Stimulated activated CD4-positive, alpha-beta T cell treated with anti-CD3 and anti-CD28 coated beads, Interleukin-4, amount 100 ng/mL, for 1 hour (primary cell): Measurements from ENCODE around the gene FOSL1.
"Not testable (repeated sequence)": the region's sequence is repeated elsewhere in the genome, so short reads cannot be mapped to it uniquely, and the experiment has no call there.

Source experiments
- DNase-seq: peaks from one replicate; pipeline ENCODE4 v3.0.0-alpha.2; 2020

The FOSL1 gene

DNA sequence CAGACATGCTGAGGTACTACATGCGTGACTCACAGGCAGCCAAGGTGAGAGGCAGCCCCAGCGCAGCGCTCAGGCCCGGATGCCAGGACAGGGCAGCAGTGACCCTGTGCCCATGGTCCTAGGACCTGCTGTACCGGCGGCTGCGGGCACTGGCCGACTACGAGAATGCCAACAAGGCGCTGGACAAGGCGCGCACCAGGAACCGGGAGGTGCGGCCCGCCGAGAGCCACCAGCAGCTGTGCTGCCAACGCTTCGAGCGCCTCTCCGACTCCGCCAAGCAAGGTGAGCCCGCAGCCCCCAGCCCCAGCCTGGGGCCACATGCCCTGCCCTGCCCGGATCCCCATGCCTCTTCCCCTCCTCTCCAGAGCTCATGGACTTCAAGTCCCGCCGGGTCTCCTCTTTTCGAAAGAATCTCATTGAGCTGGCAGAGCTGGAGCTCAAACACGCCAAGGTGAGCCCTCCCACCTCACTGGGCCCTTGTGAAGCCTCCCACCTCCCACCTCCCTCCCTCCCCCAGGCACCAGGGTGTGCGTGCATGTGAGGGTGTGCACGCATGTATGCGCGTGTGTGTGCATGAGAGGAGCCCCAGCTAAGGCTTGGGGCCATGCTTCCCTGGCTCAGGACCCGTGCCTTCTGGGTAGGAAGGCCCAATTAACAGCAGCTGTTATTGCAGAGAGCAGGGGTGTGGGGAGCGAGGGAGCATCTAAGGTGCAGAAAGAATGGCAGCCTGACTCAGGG lies 47.5 kb downstream of the FOSL1 start:
- DNase-seq, result no peak

DNA sequence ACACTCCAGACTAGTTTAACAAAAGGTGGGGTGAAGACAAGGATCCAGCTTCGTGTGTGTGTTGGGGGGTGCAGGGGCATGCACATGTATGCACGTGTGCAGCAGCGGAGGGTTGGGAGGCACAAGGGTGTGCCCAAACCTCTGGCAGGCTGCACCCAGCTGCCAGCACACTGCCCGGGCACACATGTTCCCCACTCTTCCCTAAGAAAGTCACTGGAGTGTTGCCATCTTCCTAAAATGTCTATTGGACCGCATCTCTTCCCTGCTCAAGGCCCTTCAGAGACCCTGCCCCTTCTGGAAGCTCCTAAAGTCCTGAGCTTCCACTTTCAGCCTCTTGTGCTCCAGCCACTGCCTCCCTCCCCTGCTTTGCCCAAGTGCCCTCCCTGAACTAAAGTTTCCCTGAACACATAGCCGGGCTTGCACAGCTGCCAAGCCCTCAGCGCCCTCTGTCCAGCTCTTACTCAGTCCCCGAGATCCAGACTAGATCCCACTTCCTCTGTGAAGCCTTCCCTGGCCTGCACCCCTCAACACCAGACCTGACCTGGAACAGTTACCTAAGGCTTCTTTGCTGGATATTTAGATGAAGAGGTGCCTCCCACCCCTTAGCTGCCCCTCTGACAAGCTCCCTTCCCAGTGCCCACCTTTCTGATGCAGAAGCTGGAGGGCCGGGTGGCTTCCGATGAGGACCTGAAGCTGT lies 48.2 kb downstream of the FOSL1 start:
- DNase-seq, result no peak

DNA sequence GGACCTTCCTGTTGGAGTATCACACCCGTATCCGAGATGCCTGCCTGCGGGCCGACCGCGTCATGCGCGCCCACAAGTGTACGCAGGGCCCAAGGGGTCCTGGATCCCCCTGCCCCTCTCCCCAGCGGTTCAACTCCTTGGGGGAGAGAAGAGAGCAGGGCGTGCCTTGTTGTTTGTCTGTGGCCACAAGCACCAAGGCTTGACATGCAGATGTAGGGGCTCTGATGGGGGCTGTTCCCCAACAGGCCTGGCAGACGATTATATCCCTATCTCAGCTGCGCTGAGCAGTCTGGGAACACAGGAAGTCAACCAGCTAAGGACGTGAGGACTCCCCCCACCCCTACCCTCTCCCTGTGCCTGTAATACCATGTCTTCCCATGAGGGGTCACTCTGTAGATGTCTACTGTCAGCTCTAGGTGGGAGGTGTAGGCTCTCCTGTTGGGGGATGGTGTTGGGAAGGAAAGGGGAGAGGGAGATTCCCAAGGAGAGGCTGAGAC lies 49.1 kb downstream of the FOSL1 start:
- no peak for DNase-seq

DNA sequence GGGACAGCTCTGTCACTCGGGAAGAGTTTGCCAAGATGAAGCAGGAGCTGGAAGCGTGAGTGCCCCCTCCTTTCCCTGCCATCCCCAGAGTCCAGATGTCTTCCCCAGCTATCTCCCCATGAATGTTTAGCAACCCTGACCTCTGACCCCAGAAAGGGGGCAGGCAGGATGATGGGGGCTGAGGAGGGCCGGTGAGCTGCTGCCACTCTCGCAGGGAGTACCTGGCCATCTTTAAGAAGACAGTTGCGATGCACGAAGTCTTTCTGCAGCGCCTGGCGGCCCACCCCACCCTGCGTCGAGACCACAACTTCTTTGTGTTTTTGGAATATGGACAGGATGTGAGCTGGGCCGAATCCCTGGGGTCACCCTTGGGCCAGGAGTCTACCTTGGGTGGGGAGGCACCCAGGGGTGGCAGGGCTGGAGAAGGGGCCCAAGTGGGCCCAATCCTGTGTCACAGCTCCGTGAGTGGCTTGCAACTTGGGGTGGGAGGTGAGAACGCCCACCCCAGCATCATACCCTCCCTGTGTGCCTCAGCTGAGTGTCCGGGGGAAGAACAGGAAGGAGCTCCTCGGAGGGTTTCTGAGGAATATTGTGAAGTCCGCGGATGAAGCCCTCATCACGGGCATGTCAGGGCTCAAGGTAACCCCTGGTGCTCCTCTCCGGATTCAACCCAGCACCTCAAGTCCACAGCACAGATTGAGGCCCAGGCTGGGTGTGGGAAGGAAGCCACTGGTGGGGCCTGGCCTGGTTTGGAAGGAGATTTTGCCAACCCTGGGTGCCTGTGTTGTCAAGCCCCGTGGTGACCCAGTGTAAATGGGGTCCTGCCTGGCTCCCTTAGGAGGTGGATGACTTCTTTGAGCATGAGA lies 49.7 kb downstream of the FOSL1 start:
- DNase-seq, result no peak

DNA sequence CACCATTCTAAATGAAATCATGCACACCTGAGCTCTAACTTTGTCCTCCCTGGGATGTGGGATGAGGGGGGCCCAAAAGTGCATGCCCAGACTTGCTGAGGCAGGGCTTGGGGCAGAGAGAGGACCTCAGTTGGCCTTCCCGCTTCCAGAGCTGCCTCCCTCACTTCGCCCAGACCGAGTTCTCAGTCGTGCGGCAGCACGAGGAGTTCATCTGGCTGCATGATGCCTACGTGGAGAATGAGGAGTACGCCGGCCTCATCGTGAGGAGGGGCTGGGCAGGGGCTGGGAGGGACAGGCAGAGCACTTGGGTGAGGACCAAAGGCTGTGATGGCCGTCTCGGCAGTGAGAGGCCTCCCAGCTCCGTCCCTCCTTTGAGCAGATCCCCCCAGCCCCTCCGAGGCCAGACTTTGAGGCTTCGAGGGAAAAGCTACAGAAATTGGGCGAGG lies 50.4 kb downstream of the FOSL1 start:
- no peak for DNase-seq

DNA sequence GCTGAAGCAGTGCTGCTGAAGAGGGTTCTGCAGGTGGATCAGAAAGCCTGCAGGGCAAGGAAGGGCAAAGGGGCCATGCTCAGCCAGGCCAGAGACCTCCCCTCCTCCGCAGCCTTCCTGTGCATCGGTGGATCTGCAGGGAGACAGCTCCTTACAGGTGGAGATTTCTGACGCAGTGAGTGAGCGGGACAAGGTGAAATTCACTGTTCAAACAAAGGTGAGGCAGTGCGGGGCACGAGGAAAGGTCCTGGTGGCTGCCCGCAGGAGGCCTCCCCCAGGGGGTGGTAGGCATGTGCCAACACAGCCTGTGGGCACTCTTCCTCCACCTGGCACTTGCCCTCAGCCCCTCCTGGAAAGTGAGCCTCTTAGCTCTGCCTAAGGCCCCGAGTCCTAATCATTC lies 50.8 kb downstream of the FOSL1 start:
- no peak for DNase-seq

DNA sequence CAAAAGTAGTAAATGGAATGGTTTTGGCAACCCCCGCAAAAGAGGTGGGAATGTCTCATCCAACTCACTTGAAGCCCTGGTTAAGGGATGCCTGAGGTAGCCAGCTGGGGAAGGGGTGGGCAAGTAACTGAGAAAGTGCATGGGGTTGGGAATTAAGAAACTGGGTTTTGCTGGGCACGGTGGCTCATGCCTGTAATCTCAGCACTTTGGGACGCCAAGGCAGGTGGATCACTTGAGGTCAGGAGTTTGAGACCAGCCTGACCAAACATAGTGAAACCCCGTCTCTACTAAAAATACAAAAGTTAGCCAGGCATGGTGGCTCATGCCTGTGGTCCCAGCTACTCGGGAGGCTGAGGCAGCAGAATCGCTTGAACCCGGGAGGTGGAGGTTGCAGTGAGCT lies 51.5 kb downstream of the FOSL1 start:
- DNase-seq, result not testable (repeated sequence)

DNA sequence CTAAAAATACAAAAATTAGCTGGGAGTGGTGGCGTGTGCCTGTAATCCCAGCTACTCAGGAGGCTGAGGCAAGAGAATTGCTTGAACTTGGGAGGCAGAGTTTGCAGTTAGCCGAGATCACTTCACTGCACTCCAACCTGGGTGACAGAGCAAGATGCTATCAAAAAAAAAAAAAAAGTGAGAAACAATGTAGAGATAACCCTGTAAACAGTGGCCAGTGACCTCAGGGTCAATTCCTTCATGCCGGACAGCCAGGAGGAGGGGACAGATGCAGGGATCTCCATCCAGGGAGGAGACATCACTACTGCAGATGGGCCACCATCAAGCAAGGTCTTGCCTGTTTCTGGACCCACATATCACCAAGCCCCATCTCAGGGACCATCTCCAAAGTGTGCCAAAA lies 52.4 kb downstream of the FOSL1 start:
- no peak for DNase-seq

DNA sequence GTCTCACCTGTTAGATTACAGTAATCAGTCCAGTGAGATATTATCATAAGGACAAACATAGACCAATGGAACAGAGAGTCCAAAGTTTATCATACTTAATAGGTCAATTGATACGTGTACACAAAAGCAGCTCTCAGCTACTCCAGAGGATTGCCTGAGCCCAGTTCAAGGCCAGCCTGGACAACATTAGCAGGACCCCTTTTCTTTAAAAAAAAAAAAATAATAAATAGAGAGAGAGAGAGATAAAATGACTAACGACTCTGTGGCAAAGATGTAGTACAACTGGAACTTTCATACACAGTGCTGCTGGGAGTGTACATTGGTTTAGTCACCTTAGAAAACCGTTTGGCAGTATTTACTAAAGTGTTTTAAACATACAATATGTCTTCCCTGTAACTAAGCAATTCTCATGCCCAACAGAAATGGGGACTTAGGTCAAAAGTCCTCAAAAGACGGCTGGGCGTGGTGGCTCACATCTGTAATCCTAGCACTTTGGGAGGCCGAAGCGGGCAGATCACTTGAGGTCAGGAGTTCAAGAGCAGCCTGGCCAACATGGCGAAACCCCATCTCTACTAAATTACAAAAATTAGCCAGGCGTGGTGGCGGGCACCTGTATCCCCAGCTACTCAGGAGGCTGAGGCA lies 55.8 kb downstream of the FOSL1 start:
- DNase-seq, result no peak

DNA sequence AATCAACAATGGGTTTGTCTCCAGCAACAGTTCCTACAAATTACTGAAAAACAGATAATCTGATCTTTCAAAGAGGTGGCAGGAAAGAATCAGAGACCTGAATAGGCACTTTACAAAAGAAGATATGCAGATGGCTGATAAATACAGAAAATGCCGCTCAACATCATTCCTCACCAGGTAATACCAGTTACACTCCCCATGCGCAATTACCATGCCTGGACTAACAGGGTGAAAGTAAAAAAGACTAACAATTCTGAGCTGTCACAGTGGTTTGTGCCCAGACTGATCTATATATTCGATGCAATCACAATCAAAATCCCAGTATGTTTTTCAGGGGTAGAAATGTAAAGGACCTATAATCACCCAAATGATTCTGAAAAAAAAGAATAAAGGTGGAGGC lies 56.4 kb downstream of the FOSL1 start:
- DNase-seq, result no peak

DNA sequence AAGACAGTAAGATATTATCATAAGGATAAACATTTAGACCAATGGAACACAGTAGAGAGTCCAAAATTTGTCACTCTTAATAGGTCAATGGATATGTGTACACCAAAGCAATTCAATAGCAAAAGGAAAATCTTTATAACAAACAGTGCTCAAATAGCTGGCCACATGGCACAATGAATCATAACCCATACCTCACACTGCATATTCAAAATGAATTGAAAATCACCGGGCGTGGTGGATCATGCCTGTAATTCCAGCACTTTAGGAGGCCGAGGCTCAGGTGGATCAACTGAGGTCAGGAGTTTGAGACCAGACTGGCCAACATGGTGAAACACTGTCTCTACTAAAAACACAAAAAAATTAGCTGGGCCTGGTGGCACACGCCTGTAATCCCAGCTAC lies 58.0 kb downstream of the FOSL1 start:
- DNase-seq, result no peak
